ENCODE results near the gene PTPRT. TPM values are rescaled to one million over a fixed set of nuclear protein-coding genes. Genes with fewer than 3 reads are reported as not detected.
"Not testable (repeated sequence)": the region's sequence is repeated elsewhere in the genome, so short reads cannot be mapped to it uniquely, and the experiment has no call there.

PTPRT gene
- total RNA-seq, 1 donor from 2014 or later = not detected

DNA sequence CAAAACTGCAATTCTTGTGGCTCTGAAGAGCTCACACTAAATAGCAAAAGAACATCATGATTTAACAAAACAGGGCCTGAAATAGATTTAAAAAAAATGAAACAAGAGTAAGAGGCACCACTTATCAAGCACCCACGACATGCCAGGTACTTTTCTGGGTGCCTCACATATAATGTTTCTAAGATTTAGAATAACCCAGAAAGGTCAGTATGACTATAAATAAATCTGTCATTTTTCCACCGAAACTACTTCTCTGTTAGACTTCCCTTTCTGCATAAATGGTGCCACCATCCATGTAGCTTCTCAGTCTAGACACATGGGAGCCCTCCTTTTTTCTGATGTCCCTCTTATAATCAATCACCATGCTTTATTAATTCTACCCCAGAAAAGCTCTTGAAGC lies 919.2 kb downstream of the PTPRT start:
- Mint-ChIP-seq H3K27ac (no peak overlapping the region), H3K9me3 (no peaks in the 10 kb centered on the region), H3K27me3 (ENCODE audit: low read depth) (no peaks in the 10 kb centered on the region), H3K36me3 (ENCODE audit: low read depth) (no peaks in the 10 kb centered on the region), H3K4me3 (ENCODE audit: low read depth) (no peak overlapping the region), H3K4me1 (ENCODE audit: low read depth) (no peaks in the 10 kb centered on the region)
- intact Hi-C loops (cut with micrococcal nuclease) = no loop called here
- no peak for DNase-seq (ENCODE audit: low spot score)

DNA sequence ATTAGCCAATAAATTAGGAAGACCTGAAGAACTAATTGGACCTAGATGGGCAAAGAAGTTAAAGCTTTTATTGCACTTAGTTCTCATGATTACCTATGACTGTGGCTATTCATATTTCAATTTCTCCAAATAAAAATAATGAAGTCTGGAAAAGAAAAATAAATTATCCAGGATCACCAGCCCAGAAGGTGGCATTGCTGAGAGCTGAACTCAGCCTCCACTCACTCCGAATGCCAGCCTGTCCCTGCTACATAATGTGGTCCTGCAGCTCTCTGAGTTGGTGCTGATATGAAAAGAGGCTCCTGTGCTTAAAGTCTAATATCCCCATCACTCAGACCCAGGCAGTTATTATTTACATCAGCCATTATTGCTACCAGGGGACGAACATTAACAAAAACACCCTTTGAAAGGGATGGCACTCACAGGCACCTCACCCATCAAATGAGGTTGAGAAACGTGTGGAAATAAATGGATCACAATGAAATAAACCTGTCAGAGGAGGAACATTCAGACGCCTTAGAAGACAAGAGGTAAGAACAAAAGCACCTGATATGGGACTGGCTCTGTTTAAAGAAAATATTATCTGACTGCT lies 921.8 kb downstream of the PTPRT start:
- intact Hi-C loops (cut with micrococcal nuclease) = no loop called here
- H3K4me1 Mint-ChIP-seq (ENCODE audit: low read depth) = no peaks in the 10 kb centered on the region
- H3K9me3 Mint-ChIP-seq = peaks cover under 1% of the 10 kb centered on the region
- no peaks in the 10 kb centered on the region for H3K27me3 Mint-ChIP-seq (ENCODE audit: low read depth)
- DNase-seq (ENCODE audit: low spot score) = no peak
- H3K27ac Mint-ChIP-seq = no peak overlapping the region
- no peak overlapping the region for H3K4me3 Mint-ChIP-seq (ENCODE audit: low read depth)
- no peaks in the 10 kb centered on the region for H3K36me3 Mint-ChIP-seq (ENCODE audit: low read depth)

DNA sequence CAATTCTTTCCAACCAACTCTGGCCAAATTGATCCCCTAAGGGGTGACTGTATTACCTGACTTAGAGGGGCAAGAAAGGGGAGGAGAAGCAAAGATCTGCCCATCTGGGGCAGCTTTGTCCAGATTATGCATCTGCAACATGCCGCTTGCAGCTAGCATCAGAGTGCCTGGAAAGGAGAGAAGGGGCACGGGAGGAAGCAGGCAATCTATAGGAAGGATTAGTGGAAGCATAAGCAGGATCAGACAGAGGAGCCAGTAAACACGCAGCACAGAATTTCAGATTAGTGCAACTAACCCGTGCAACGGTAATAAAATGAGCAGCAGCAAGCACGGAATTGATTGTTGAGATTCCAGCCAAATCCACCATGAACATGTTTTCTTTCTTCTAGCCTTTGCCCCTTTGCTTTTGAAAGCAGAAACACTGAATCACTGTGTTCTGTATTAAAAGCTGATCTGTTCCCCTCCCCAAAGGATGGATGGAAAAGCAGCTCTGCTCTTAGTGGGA lies 927.9 kb downstream of the PTPRT start:
- no peak overlapping the region for H3K4me3 Mint-ChIP-seq (ENCODE audit: low read depth)
- no peaks in the 10 kb centered on the region for H3K27me3 Mint-ChIP-seq (ENCODE audit: low read depth)
- no peaks in the 10 kb centered on the region for H3K4me1 Mint-ChIP-seq (ENCODE audit: low read depth)
- intact Hi-C loops (cut with micrococcal nuclease) = no loop called here
- peaks cover 4% of the 10 kb centered on the region for H3K9me3 Mint-ChIP-seq
- no peak for DNase-seq (ENCODE audit: low spot score)
- no peaks in the 10 kb centered on the region for H3K36me3 Mint-ChIP-seq (ENCODE audit: low read depth)
- no peak overlapping the region for H3K27ac Mint-ChIP-seq

DNA sequence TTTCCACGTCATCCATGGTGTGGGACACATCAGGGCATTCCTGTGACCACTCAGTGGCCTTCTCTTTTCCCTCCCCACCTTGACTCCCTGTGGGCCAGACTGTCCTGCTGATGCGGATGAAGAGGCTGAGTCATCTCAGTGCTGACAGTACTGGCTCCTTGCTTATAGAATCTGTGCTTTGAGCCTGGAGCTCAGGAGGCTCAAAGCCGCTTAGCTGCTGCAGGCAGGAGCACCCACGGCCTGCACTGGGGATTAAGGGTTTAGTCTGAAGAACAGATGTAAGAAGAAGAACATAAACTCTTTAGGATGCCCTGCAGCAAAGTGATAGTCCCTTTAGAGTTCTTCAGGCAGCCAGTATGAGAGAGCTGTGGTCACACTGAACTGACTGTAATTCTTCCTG lies 929.5 kb downstream of the PTPRT start:
- no peak overlapping the region for H3K4me3 Mint-ChIP-seq (ENCODE audit: low read depth)
- no peak overlapping the region for H3K27ac Mint-ChIP-seq
- intact Hi-C loops (cut with micrococcal nuclease) = no loop called here
- H3K9me3 Mint-ChIP-seq = peaks cover 4% of the 10 kb centered on the region
- H3K4me1 Mint-ChIP-seq (ENCODE audit: low read depth) = no peaks in the 10 kb centered on the region
- no peaks in the 10 kb centered on the region for H3K27me3 Mint-ChIP-seq (ENCODE audit: low read depth)
- no peaks in the 10 kb centered on the region for H3K36me3 Mint-ChIP-seq (ENCODE audit: low read depth)
- no peak for DNase-seq (ENCODE audit: low spot score)

DNA sequence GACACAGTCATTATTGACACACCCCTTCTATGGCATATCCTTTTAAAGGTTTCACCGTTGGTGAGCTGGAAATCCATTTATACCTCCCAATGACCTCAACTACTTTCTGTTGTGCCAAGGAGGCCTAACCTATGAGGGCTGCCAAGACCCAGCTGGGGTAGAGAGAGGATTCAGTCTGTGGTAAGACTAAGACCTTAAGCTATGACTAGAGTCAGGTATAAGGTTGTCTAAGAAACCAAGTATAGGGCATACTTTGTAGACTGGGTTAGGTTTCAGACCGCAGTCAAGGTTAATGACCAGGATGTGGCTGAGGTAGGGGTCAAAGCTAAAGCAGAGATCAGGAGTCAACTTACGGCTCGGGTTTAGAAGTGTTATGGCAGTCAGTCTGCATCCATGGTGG lies 930.3 kb downstream of the PTPRT start:
- Mint-ChIP-seq H3K4me1 (ENCODE audit: low read depth) (no peaks in the 10 kb centered on the region), H3K27me3 (ENCODE audit: low read depth) (no peaks in the 10 kb centered on the region), H3K9me3 (peaks cover 4% of the 10 kb centered on the region), H3K4me3 (ENCODE audit: low read depth) (no peak overlapping the region), H3K36me3 (ENCODE audit: low read depth) (no peaks in the 10 kb centered on the region), H3K27ac (no peak overlapping the region)
- intact Hi-C loops (cut with micrococcal nuclease) = no loop called here
- DNase-seq (ENCODE audit: low spot score) = no peak

DNA sequence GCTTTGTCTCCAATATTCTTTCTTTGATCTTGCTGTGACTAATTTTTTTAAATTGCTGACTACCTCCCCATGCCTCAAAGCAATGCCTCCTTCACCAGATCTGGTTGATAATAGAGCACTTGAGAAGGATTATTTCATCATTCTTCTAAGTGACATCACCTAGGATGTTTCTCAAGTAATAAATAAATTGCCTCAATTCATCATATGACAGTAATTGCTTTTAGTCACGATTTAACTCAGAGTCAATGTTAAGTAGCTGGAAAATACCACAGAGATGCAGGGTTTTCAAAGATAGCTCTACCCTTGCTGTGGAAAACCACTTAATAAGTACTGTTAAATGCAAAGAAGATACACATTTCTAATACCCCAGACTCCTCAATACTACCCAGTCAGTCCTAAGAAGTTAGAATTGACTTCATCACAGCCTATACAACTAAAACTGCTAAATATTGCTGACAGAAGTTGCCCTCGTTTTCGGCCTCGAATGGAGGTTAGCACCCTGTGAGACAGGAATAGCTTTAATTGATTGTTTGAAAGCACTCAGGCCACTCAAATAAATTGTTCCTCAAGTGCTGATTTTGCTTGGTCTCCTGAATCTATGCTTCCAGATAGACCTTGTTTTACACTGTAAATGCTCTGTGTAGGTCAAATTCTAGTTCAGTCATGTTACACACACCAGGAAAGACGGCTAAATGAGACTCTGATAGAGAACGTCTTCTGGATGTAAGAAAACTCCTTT lies 931.0 kb downstream of the PTPRT start:
- Mint-ChIP-seq H3K4me1 (ENCODE audit: low read depth) (no peaks in the 10 kb centered on the region), H3K36me3 (ENCODE audit: low read depth) (no peaks in the 10 kb centered on the region), H3K9me3 (peaks cover 4% of the 10 kb centered on the region), H3K4me3 (ENCODE audit: low read depth) (no peak overlapping the region), H3K27me3 (ENCODE audit: low read depth) (no peaks in the 10 kb centered on the region), H3K27ac (no peak overlapping the region)
- intact Hi-C loops (cut with micrococcal nuclease) = no loop called here
- DNase-seq (ENCODE audit: low spot score) = no peak

DNA sequence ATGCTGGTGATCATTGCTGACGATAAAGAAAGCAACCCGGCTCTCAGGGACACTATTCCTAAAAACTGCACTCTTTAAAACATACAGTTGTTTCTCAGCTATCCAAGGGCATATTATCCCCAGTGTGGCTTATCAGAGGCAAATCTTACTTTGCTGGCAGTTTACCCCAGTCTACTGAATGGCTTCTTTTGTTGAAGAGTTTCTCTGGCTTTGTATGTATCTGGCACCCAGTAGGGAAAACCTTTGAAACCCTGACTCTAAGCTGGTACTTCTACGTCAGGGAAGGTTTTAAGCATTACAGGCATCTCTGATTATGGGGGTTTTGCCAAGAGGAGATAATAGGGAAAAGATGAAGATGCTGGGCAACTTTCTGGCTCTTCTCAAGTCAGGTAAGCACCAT lies 933.9 kb downstream of the PTPRT start:
- Mint-ChIP-seq H3K36me3 (ENCODE audit: low read depth) (no peaks in the 10 kb centered on the region), H3K9me3 (peaks cover 8% of the 10 kb centered on the region), H3K4me1 (ENCODE audit: low read depth) (no peaks in the 10 kb centered on the region), H3K27ac (no peak overlapping the region), H3K27me3 (ENCODE audit: low read depth) (no peaks in the 10 kb centered on the region), H3K4me3 (ENCODE audit: low read depth) (no peak overlapping the region)
- DNase-seq (ENCODE audit: low spot score) = no peak
- intact Hi-C loops (cut with micrococcal nuclease) = no loop called here

DNA sequence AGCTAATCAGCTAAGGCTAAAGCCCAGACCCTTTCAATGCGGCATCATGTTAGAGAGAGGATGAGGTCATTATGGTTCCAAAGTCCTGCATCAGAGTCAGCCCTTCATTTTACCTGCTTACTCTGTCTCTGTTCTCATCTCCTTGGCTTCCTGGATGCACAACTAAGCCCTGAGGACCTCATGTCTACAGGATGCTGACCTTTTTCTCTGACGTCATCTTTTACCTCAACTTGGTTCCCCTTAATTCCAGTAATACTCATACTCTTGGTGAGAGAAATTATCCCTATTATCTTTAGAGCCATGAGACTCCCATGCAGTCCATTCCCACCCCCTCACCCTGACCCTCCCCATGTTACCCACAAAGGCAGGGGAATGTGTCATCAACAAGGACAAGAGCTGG lies 935.0 kb downstream of the PTPRT start:
- Mint-ChIP-seq H3K4me3 (ENCODE audit: low read depth) (no peak overlapping the region), H3K4me1 (ENCODE audit: low read depth) (no peaks in the 10 kb centered on the region), H3K9me3 (peaks cover 8% of the 10 kb centered on the region), H3K27ac (no peak overlapping the region), H3K27me3 (ENCODE audit: low read depth) (no peaks in the 10 kb centered on the region), H3K36me3 (ENCODE audit: low read depth) (no peaks in the 10 kb centered on the region)
- intact Hi-C loops (cut with micrococcal nuclease) = no loop called here
- DNase-seq (ENCODE audit: low spot score) = no peak

DNA sequence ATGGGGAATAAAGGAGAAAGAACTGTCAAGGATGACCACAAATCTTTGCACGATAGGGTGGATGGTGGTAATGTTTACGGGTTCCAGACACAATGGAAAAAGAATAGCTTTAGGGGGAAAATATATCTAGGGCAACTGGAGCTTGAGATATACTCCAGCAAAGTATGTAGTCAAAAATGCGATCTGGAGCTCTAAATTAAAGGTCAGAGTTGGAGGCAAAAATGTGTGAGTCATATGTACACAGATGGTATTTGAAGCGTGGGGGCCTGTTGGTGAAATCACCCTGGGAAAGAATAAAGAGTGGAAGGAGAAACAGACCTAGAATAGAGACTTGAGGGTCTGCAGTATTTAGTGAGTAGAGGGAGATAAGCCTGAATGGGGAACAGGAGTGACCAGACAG lies 937.6 kb downstream of the PTPRT start:
- no peaks in the 10 kb centered on the region for H3K36me3 Mint-ChIP-seq (ENCODE audit: low read depth)
- no peak overlapping the region for H3K4me3 Mint-ChIP-seq (ENCODE audit: low read depth)
- no peak overlapping the region for H3K27ac Mint-ChIP-seq
- H3K4me1 Mint-ChIP-seq (ENCODE audit: low read depth) = no peaks in the 10 kb centered on the region
- intact Hi-C loops (cut with micrococcal nuclease) = no loop called here
- peaks cover 8% of the 10 kb centered on the region for H3K9me3 Mint-ChIP-seq
- no peak for DNase-seq (ENCODE audit: low spot score)
- H3K27me3 Mint-ChIP-seq (ENCODE audit: low read depth) = no peaks in the 10 kb centered on the region

DNA sequence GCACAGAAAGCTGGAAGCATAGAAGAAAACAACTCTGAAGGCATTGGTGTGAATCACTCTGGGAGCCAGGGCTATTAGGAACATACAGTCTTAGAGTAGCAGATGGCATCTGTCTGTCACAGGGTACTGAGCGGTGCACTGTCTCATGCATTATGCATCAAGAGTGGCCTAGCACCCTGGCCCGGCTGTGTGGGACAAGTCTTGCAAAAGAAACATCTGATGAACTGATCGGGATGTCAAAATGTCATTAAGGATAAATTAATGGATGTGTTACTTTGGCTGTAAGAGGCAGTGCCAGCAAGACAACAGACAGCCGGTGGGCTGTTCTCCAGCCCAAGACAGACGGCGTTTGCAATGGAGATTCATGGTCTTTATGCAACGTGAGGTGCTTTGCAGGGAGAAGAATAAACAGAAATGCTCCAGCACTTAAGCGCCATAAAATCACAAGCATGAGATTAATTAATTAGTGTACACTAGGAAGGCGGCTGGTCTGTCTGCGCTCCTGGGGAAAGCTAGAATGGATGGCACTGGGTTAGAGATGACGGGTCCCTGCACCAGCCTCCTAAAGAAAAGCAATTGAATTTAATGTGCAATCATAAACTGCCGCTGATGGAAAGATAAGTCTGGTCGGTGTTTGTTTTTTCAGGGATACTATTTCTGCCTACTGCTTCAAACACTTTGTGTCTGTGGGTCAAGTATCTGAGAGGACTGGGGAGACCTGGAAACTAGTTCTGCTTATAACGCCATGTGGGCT lies 970.9 kb downstream of the PTPRT start:
- H3K36me3 Mint-ChIP-seq (ENCODE audit: low read depth) = no peaks in the 10 kb centered on the region
- H3K27me3 Mint-ChIP-seq (ENCODE audit: low read depth) = no peaks in the 10 kb centered on the region
- no peak overlapping the region for H3K4me3 Mint-ChIP-seq (ENCODE audit: low read depth)
- no peak overlapping the region for H3K27ac Mint-ChIP-seq
- DNase-seq (ENCODE audit: low spot score) = no peak
- intact Hi-C loops (cut with micrococcal nuclease) = no loop called here
- H3K4me1 Mint-ChIP-seq (ENCODE audit: low read depth) = no peaks in the 10 kb centered on the region
- H3K9me3 Mint-ChIP-seq = peaks cover 8% of the 10 kb centered on the region

DNA sequence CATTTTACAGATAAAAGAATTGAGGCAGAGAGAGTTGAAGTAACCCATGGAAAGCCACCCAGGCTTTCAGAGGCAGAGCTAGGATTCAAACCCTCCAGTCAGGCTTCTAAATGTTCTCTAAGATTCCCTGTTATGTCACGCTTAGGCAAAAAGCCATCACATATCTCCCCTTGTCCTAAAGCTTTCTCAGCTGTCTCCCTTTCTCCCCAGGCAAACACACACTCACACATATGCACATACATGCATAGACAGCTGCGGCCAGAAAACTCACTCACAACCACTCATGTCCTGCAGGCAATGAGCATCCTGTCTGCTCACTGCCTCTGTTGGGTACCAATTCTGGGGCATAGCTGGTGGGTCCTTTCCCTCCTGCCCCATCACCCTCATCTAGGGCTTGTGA lies 975.6 kb downstream of the PTPRT start:
- H3K36me3 Mint-ChIP-seq (ENCODE audit: low read depth) = no peaks in the 10 kb centered on the region
- no peak for DNase-seq (ENCODE audit: low spot score)
- H3K9me3 Mint-ChIP-seq = peaks cover 13% of the 10 kb centered on the region
- no peaks in the 10 kb centered on the region for H3K27me3 Mint-ChIP-seq (ENCODE audit: low read depth)
- no peak overlapping the region for H3K27ac Mint-ChIP-seq
- H3K4me1 Mint-ChIP-seq (ENCODE audit: low read depth) = no peaks in the 10 kb centered on the region
- H3K4me3 Mint-ChIP-seq (ENCODE audit: low read depth) = no peak overlapping the region
- intact Hi-C loops (cut with micrococcal nuclease) = no loop called here

DNA sequence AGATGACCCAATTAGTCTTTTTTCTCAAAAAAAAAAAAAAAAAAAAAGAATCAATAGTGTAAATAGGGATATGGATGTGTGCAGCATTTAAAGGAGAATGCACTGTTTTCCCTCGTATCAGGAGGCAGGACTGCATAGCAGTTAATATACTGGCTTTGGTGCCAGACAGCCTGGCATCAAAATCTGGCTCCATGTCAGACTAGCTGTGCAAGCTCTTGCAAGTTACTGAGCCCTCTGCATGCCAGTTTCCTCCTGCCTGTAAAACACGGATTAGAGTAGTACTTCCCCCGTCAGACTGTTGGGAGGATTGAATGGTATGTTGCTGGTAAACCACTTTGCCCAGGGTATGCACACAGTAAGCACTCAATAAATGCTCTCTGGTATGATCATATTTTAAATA lies 977.3 kb downstream of the PTPRT start:
- Mint-ChIP-seq H3K27ac (no peak overlapping the region), H3K36me3 (ENCODE audit: low read depth) (no peaks in the 10 kb centered on the region), H3K4me3 (ENCODE audit: low read depth) (no peak overlapping the region), H3K9me3 (peaks cover 17% of the 10 kb centered on the region), H3K4me1 (ENCODE audit: low read depth) (no peaks in the 10 kb centered on the region), H3K27me3 (ENCODE audit: low read depth) (no peaks in the 10 kb centered on the region)
- DNase-seq (ENCODE audit: low spot score) = no peak
- intact Hi-C loops (cut with micrococcal nuclease) = no loop called here

DNA sequence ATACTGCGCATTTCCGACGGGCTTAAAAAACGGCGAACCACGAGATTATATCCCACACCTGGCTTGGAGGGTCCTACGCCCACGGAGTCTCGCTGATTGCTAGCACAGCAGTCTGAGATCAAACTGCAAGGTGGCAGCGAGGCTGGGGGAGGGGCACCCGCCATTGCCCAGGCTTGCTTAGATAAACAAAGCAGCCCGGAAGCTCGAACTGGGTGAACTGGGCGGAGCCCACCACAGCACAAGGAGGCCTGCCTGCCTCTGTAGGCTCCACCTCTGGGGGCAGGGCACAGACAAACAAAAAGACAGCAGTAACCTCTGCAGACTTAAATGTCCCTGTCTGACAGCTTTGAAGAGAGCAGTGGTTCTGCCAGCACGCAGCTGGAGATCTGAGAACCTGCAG lies 983.1 kb downstream of the PTPRT start:
- H3K27me3 Mint-ChIP-seq (ENCODE audit: low read depth); DNase-seq (ENCODE audit: low spot score); H3K4me3 Mint-ChIP-seq (ENCODE audit: low read depth); H3K4me1 Mint-ChIP-seq (ENCODE audit: low read depth); intact Hi-C loops (cut with micrococcal nuclease); H3K36me3 Mint-ChIP-seq (ENCODE audit: low read depth); H3K27ac Mint-ChIP-seq: not testable (repeated sequence)
- peaks cover 10% of the 10 kb centered on the region for H3K9me3 Mint-ChIP-seq
